Gastroesophageal sphincter (tissue), 3 donors: ENCODE data around the gene MSX1.

Source experiments
- POLR2A ChIP-seq, 2 donors: fragments of 450-650 bp; IDR thresholded peaks; one replicate each; pipeline ENCODE4 v1.6.1; 2017; ENCODE audit warnings: antibody characterized with exemption in 2 of 2, mild to moderate bottlenecking in 2 of 2, moderate library complexity in 1 of 2
- POLR2AphosphoS5 ChIP-seq: sonication (generic); formaldehyde crosslinking; IDR thresholded peaks from one replicate; pipeline ENCODE4 v1.6.1; 2017; ENCODE audit warnings: antibody characterized with exemption
- TF ChIP-seq, protein P1 (sequence below), 4 experiments: fragments of 200-600 bp in 2 of 4; fragments of 450-650 bp in 2 of 4; sonication (generic) in 1 of 4; IDR thresholded peaks; one replicate each; pipeline ENCODE4 v1.5.1; 2017 to 2019; ENCODE audit warnings: antibody characterized with exemption in 4 of 4, mild to moderate bottlenecking in 2 of 4, moderate library complexity in 2 of 4

DNA sequence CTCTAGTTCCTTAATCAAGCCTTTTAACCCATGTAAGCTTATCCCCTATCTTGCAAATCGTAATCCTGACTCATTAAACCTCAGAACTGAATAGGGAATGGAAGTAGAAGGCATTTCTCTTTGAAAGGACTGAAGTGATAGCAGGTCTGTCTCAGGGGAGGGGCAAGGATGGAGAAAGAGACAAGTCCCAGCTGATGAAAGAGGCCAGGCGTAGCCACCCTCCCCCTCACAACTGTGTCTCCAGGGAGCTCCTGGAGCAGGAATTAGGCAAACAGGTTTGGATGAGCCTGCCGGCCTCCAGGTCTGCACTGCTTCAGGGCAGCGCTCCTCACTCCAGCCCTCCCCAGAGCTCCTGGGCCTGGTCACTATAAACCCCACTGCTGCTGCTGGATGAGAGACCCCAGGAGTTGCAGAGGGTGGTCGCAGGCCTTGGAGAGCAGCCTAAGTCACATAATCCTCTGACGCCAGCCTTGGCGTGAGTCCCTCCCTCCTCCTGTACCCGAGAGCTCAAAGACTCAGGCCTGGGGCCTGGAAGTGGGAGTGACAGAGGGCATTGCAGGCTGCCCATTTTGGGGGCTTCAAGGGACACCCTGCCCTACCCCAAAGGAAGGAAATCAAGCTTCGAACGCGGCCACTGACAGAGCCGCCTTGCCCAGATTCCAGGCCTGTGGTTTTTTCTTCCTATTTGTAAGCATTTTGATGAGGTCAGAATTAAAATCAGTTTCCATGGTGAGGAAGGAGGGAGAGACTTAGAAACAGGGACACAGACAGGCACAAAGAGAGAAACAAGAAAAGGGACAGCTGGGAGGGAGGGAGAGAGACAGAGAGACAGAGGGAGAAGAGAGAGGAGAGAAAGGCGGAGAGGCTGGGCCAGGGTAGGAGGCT, 21.2 kb upstream of the MSX1 start:
- TF ChIP-seq, protein P1, sequence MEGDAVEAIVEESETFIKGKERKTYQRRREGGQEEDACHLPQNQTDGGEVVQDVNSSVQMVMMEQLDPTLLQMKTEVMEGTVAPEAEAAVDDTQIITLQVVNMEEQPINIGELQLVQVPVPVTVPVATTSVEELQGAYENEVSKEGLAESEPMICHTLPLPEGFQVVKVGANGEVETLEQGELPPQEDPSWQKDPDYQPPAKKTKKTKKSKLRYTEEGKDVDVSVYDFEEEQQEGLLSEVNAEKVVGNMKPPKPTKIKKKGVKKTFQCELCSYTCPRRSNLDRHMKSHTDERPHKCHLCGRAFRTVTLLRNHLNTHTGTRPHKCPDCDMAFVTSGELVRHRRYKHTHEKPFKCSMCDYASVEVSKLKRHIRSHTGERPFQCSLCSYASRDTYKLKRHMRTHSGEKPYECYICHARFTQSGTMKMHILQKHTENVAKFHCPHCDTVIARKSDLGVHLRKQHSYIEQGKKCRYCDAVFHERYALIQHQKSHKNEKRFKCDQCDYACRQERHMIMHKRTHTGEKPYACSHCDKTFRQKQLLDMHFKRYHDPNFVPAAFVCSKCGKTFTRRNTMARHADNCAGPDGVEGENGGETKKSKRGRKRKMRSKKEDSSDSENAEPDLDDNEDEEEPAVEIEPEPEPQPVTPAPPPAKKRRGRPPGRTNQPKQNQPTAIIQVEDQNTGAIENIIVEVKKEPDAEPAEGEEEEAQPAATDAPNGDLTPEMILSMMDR (IDR thresholded peaks at IDR 0.05), result no peak
- TF ChIP-seq POLR2AphosphoS5 (no peak), POLR2A (IDR thresholded peaks at IDR 0.05) (no peak)
